Stomach (tissue), 9 donors: Measurements from ENCODE around the gene CELSR1. TPM values are rescaled to one million over a fixed set of nuclear protein-coding genes. Genes with fewer than 3 reads are reported as not detected.
A peak's percentile ranks its signal among the peaks of the same experiment; 100 is the strongest.

ENCODE experiments used
- DNase-seq, 2 donors: peaks; one replicate each; pipeline versions ENCODE4 v3.0.0 to v3.0.0-alpha.2; 2013 to 2019
- H3K27ac ChIP-seq, 5 donors: fragments of 200-600 bp in 4 of 5; sonication (generic) in 4 of 5; one replicate each; pipeline ENCODE4 v1.5.1; 2013 to 2019; ENCODE audit warnings: mild to moderate bottlenecking in 1 of 5, moderate library complexity in 1 of 5
- H3K27me3 ChIP-seq, 3 donors: fragments of 200-600 bp; sonication (generic); one replicate each; pipeline ENCODE4 v1.5.1; 2017 to 2019; ENCODE audit warnings: mixed run types in 1 of 3
- H3K36me3 ChIP-seq, 4 donors: fragments of 200-600 bp; sonication (generic); 1 replicate in 3 of 4; 2 replicates in 1 of 4; pipeline ENCODE4 v1.5.1; 2016 to 2019
- H3K4me1 ChIP-seq, 4 donors: fragments of 200-600 bp; sonication (generic); one replicate each; pipeline ENCODE4 v1.5.1; 2016 to 2019
- H3K4me3 ChIP-seq, 4 donors: fragments of 200-600 bp; sonication (generic) in 3 of 4; one replicate each; pipeline ENCODE4 v1.5.1; 2016 to 2019; ENCODE audit warnings: mild to moderate bottlenecking in 1 of 4
- H3K9me3 ChIP-seq, 4 donors: fragments of 200-600 bp; sonication (generic); one replicate each; pipeline ENCODE4 v1.5.1; 2016 to 2019
- EP300 ChIP-seq: sonication (generic); formaldehyde crosslinking; IDR thresholded peaks from one replicate; pipeline ENCODE4 v1.6.1; 2017; ENCODE audit warnings: antibody characterized with exemption
- POLR2A ChIP-seq, 4 donors: fragments of 450-650 bp; IDR thresholded peaks; one replicate each; pipeline ENCODE4 v1.6.1; 2016; ENCODE audit warnings: antibody characterized with exemption in 4 of 4, control low read depth in 2 of 4, mild to moderate bottlenecking in 1 of 4, moderate library complexity in 1 of 4
- POLR2AphosphoS5 ChIP-seq, 3 donors: sonication (generic); formaldehyde crosslinking; IDR thresholded peaks; one replicate each; pipeline ENCODE4 v1.6.1; 2016; ENCODE audit warnings: antibody characterized with exemption in 3 of 3
- WGBS, 5 donors: extraction: QIAGEN DNeasy Blood & Tissue Kit in 3 of 5; methylation state at CpG; one replicate each; pipeline versions ENCODE4 v1.1.5 to v1.1.7; 2013 to 2018; 5-methylcytosine and 5-hydroxymethylcytosine counted together
- intact Hi-C: fragments of 100-400 bp; cut with DNase I; formaldehyde crosslinking; loops from one replicate; pipeline ENCODE4 v1.15.1; 2023; ENCODE audit warnings: low total_unique reads
- polyA plus RNA-seq, 3 donors: library from polyadenylated mRNA; stranded (reverse); fragments of 200-250 nt; gene quantifications; one replicate each; pipeline ENCODE4 v1.2.3, GENCODE V29; 2013
- total RNA-seq, 5 donors: library from RNA; depleted of rRNA; stranded (reverse); fragments of >200 nt; gene quantifications; one replicate each; pipeline versions ENCODE4 v1.1.0 to v1.2.3, GENCODE V29; 2014 to 2016
- TF ChIP-seq, protein P1 (sequence below), 7 experiments: fragments of 450-650 bp in 4 of 7; fragments of 200-600 bp in 3 of 7; sonication (generic) in 3 of 7; IDR thresholded peaks; one replicate each; pipeline ENCODE4 v1.5.1; 2016 to 2019; ENCODE audit warnings: antibody characterized with exemption in 7 of 7, control low read depth in 2 of 7, mild to moderate bottlenecking in 1 of 7
- donor health status: healthy with polysubstance abuse.
- donor health status: Bipolar disorder and iron deficiency.
- donor health status: healthy.

Gene CELSR1
- total and polyA plus RNA-seq, 8 donors, result 0.29 to 78.2 (median 13.4) TPM

- Histone ChIP-seq H3K4me3 (peak overlapping the region; percentile 46 to 70 (median 58)), H3K27me3 (peaks cover 0 to 72% (median 22%) of the 10 kb centered on the region in 3 donors), H3K9me3 (no peaks in the 10 kb centered on the region), H3K36me3 (no peaks in the 10 kb centered on the region), H3K27ac (peak overlapping the region in 3 of 5 donors; percentile 57 to 78 (median 77)), H3K4me1 (peaks cover 25 to 55% (median 31%) of the 10 kb centered on the region in 4 donors)
- DNase-seq, result peak in 1 of 2 donors; percentile 53
- intact Hi-C loops, result loop anchor here (5.0 kb wide), 1 partner anchor 164 kb away; no protein-coding TSS in a partner anchor
- TF ChIP-seq, protein P1, sequence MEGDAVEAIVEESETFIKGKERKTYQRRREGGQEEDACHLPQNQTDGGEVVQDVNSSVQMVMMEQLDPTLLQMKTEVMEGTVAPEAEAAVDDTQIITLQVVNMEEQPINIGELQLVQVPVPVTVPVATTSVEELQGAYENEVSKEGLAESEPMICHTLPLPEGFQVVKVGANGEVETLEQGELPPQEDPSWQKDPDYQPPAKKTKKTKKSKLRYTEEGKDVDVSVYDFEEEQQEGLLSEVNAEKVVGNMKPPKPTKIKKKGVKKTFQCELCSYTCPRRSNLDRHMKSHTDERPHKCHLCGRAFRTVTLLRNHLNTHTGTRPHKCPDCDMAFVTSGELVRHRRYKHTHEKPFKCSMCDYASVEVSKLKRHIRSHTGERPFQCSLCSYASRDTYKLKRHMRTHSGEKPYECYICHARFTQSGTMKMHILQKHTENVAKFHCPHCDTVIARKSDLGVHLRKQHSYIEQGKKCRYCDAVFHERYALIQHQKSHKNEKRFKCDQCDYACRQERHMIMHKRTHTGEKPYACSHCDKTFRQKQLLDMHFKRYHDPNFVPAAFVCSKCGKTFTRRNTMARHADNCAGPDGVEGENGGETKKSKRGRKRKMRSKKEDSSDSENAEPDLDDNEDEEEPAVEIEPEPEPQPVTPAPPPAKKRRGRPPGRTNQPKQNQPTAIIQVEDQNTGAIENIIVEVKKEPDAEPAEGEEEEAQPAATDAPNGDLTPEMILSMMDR (IDR thresholded peaks at IDR 0.05), result no peak
- TF ChIP-seq POLR2A (IDR thresholded peaks at IDR 0.05), result no peak
- no peak for TF ChIP-seq POLR2AphosphoS5 (IDR thresholded peaks at IDR 0.05)
- TF ChIP-seq EP300, result no peak
- WGBS, 5 donors, result 1 to 8% (median 3%) methylated on average over 39 to 118 of the region's 118 CpGs; no CpG with 5 or more reads in 1 of the 5 donors
Observed at GRCh38 chr22:46536537-46537224, 739 bp downstream of the CELSR1 start.

DNA sequence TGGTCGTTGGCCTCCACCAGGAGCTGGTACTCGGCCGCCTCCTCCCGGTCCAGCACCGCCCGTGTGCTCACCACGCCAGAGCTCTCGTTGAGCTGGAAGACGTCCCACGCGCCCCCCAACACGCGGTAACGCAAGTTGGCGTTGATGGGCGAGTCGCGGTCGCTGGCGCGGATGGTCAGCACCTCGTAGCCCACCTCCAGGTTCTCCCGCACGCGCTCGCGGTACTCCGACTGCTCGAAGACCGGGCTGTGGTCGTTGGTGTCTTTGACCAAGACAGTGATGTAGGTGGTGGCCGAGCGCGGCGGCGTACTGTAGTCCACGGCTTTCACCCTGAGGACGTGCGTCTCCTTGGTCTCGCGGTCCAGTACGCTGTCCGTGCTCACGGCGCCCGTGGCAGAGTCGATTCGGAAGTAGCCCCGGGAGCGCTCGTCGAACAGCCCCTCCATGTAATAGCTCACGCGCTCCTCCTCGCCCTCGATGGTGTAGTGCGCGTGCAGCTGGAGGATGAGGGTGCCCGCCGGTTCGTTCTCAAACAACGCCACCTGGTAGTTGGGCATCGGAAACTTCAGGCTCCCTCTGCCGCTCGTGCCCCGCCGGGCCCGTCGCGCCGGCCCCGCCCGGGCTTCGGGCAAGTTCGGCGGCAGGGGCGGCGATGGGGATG is 1.4 kb downstream of the CELSR1 start:
- no peaks in the 10 kb centered on the region for H3K36me3 ChIP-seq
- no peaks in the 10 kb centered on the region for H3K9me3 ChIP-seq
- H3K4me3 ChIP-seq, result peak overlapping the region; percentile 46 to 70 (median 58)
- H3K4me1 ChIP-seq, result peaks cover 25 to 51% (median 36%) of the 10 kb centered on the region in 4 donors
- no peak for DNase-seq
- WGBS, 5 donors, result 70 to 93% (median 72%) methylated on average over 49 to 78 of the region's 78 CpGs
- no peak overlapping the region for H3K27ac ChIP-seq
- TF ChIP-seq EP300, result no peak
- no peak for TF ChIP-seq POLR2AphosphoS5 (IDR thresholded peaks at IDR 0.05)
- TF ChIP-seq, protein P1 (IDR thresholded peaks at IDR 0.05), result no peak
- TF ChIP-seq POLR2A (IDR thresholded peaks at IDR 0.05), result no peak
- intact Hi-C loops, result loop anchor here (5.0 kb wide), 1 partner anchor 164 kb away; no protein-coding TSS in a partner anchor
- H3K27me3 ChIP-seq, result peaks cover 0 to 66% (median 22%) of the 10 kb centered on the region in 3 donors

- intact Hi-C loops, result loop anchor here (5.0 kb wide), 1 partner anchor 163 kb away; no protein-coding TSS in a partner anchor
- WGBS, 5 donors, result 95 to 98% (median 97%) methylated on average over 34 to 45 of the region's 45 CpGs
- no peaks in the 10 kb centered on the region for H3K9me3 ChIP-seq
- H3K4me3 ChIP-seq, result no peak overlapping the region
- H3K36me3 ChIP-seq, result no peaks in the 10 kb centered on the region
- H3K4me1 ChIP-seq, result peaks cover 28 to 51% (median 44%) of the 10 kb centered on the region in 4 donors
- H3K27ac ChIP-seq, result no peak overlapping the region
- DNase-seq, result no peak
- peaks cover 0 to 58% (median 22%) of the 10 kb centered on the region in 3 donors for H3K27me3 ChIP-seq
- TF ChIP-seq POLR2AphosphoS5 (IDR thresholded peaks at IDR 0.05) (no peak), EP300 (no peak), POLR2A (IDR thresholded peaks at IDR 0.05) (no peak)
- TF ChIP-seq, protein P1 (IDR thresholded peaks at IDR 0.05), result no peak
Observed at GRCh38 chr22:46534901-46535630, 2.4 kb downstream of the CELSR1 start.
